ENCODE measurements around the gene PRRX2. TPM values are rescaled to one million over a fixed set of nuclear protein-coding genes. Genes with fewer than 3 reads are reported as not detected.

The PRRX2 gene
- polyA plus RNA-seq, 1 experiment = 8.3 TPM

DNA sequence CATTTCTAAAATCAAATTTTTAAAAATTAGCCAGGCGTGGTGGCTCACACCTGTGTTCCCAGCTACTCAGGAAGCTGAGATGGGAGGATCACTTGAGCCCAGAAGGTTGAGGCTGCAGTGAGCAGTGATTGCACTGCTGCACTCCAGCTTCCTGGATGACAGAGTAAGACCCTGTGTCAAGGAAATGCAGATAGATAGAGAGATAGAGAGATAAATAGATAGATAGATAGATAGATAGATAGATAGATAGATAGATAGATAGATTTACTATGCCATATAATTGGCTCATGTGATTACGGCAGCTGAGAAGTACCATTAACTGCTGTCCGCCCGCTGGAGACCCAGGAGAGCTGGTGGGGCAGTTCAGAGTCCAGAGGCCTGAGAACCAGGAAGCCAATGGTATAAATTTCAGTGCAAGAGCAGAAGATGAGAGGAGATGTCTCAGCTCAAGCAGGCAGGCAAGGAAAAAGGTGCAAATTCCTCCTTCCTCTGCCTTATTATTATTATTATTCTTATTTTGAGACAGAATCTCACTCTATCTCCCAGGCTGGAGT, 100.4 kb downstream of the PRRX2 start:
- H3K4me3 ChIP-seq (ENCODE audit: low read depth, low read length) = no peak overlapping the region
- CTCF ChIA-PET = no interaction called here
- no peak overlapping the region for H3K27ac ChIP-seq (ENCODE audit: low read depth, low read length)
- no peak for DNase-seq (ENCODE audit: low read depth, low spot score)
- TF ChIP-seq, protein P1, sequence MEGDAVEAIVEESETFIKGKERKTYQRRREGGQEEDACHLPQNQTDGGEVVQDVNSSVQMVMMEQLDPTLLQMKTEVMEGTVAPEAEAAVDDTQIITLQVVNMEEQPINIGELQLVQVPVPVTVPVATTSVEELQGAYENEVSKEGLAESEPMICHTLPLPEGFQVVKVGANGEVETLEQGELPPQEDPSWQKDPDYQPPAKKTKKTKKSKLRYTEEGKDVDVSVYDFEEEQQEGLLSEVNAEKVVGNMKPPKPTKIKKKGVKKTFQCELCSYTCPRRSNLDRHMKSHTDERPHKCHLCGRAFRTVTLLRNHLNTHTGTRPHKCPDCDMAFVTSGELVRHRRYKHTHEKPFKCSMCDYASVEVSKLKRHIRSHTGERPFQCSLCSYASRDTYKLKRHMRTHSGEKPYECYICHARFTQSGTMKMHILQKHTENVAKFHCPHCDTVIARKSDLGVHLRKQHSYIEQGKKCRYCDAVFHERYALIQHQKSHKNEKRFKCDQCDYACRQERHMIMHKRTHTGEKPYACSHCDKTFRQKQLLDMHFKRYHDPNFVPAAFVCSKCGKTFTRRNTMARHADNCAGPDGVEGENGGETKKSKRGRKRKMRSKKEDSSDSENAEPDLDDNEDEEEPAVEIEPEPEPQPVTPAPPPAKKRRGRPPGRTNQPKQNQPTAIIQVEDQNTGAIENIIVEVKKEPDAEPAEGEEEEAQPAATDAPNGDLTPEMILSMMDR (IDR thresholded peaks at IDR 0.05; ENCODE audit: low read depth, low read length) = no peak
- POLR2A ChIA-PET = no interaction called here
- no peaks in the 10 kb centered on the region for H3K27me3 ChIP-seq (ENCODE audit: control insufficient read depth, insufficient read depth, low read length)
- H3K9me3 ChIP-seq (ENCODE audit: control insufficient read depth, insufficient read depth, low read length) = no peaks in the 10 kb centered on the region

DNA sequence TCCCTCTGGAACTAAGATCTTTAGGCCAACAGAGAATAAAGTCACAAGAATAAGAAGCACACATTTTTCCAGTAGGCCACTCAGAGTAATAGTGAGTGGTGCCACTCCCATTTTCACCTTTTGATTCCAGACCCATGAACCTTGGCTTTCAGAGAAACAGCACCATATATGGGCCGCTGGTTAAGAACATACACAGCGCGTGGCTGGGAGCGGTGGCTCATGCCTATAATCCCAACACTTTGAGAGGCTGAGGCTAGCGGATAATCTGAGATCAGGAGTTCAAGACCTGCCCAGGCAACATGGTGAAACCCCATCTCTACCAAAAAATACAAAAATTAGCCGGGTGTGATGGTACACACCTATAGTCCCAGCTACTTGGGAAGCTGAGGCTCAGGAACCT, 103.0 kb downstream of the PRRX2 start:
- no peak overlapping the region for H3K4me3 ChIP-seq (ENCODE audit: low read depth, low read length)
- CTCF ChIA-PET = no interaction called here
- TF ChIP-seq, protein P1 (IDR thresholded peaks at IDR 0.05; ENCODE audit: low read depth, low read length) = no peak
- POLR2A ChIA-PET = no interaction called here
- H3K27me3 ChIP-seq (ENCODE audit: control insufficient read depth, insufficient read depth, low read length) = no peaks in the 10 kb centered on the region
- no peak overlapping the region for H3K27ac ChIP-seq (ENCODE audit: low read depth, low read length)
- no peaks in the 10 kb centered on the region for H3K9me3 ChIP-seq (ENCODE audit: control insufficient read depth, insufficient read depth, low read length)
- DNase-seq (ENCODE audit: low read depth, low spot score) = no peak

DNA sequence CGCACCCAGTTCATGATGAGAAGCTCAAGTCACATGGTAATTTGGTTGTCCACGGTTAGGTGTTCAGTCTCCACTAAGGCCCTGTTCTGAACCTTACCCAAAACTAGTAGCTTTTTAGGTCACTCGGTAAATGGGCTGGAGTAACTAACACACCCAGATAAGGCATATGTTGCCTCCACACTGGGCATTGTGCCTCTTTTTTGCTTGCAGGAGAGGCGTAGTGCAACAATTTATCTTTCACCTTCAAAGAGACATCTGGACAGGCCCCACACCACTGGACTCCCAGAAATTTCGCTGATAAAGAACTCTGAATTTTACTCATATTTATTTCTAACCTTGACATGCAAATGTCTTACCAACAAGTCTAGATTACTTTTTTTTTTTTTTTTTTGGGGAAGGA, 104.2 kb downstream of the PRRX2 start:
- H3K4me3 ChIP-seq (ENCODE audit: low read depth, low read length) = no peak overlapping the region
- no peak overlapping the region for H3K27ac ChIP-seq (ENCODE audit: low read depth, low read length)
- TF ChIP-seq, protein P1 (IDR thresholded peaks at IDR 0.05; ENCODE audit: low read depth, low read length) = no peak
- H3K27me3 ChIP-seq (ENCODE audit: control insufficient read depth, insufficient read depth, low read length) = no peaks in the 10 kb centered on the region
- CTCF ChIA-PET = interaction anchor here (1.4 kb wide), 1 partner anchor 43 kb away, joined by 4 read pairs; no protein-coding TSS in a partner anchor
- no peaks in the 10 kb centered on the region; the same call in 1 of the 2 replicates for H3K9me3 ChIP-seq (ENCODE audit: control insufficient read depth, insufficient read depth, low read length)
- DNase-seq (ENCODE audit: low read depth, low spot score) = no peak
- POLR2A ChIA-PET = no interaction called here

DNA sequence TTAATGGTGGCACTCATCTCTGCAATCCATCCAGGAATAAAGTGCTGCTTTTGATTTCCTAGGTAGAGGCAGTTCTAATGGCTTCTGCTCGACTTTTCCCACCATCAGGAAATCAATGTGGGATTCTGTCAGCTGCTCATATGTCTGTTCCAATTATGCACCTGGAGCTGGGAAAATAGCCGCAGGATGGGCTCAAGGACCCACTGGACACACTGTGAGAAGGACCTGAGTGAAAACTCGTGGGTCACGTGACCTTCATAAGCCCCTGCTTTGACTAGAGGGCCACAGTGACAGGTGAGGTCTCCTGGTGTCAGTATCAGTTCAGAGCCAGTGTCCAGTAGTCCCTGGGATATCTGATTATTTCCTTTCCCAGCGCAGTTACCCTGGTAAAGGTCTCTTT, 105.3 kb downstream of the PRRX2 start:
- ChIA-PET POLR2A (no interaction called here), CTCF (interaction anchor here (0.5 kb wide), 1 partner anchor 908 kb away, joined by 3 read pairs; no protein-coding TSS in a partner anchor)
- H3K27me3 ChIP-seq (ENCODE audit: control insufficient read depth, insufficient read depth, low read length) = no peaks in the 10 kb centered on the region
- H3K9me3 ChIP-seq (ENCODE audit: control insufficient read depth, insufficient read depth, low read length) = no peaks in the 10 kb centered on the region; the same call in 1 of the 2 replicates
- no peak overlapping the region for H3K27ac ChIP-seq (ENCODE audit: low read depth, low read length)
- TF ChIP-seq, protein P1 (IDR thresholded peaks at IDR 0.05; ENCODE audit: low read depth, low read length) = no peak
- H3K4me3 ChIP-seq (ENCODE audit: low read depth, low read length) = no peak overlapping the region
- no peak for DNase-seq (ENCODE audit: low read depth, low spot score)

Other genes starting within 250 kb of the PRRX2 start
- 0.26 and 0.30 TPM in 2 replicates for gene C9orf50, start 44.5 kb upstream of the PRRX2 start, polyA plus RNA-seq (2011; rRNA removed)
- gene NTMT1, start 39.5 kb upstream of the PRRX2 start, polyA plus RNA-seq (2011; rRNA removed) = 49.3 and 50.4 TPM in 2 replicates
- gene ASB6, start 23.5 kb upstream of the PRRX2 start, polyA plus RNA-seq (2011; rRNA removed) = 11.6 and 15.3 TPM in 2 replicates
- 17.0 and 21.4 TPM in 2 replicates for gene PTGES, start 87.4 kb downstream of the PRRX2 start, polyA plus RNA-seq (2011; rRNA removed)
- gene TOR1B, start 137.5 kb downstream of the PRRX2 start, polyA plus RNA-seq (2011; rRNA removed) = 26.3 and 31.0 TPM in 2 replicates
- gene TOR1A, start 158.5 kb downstream of the PRRX2 start, polyA plus RNA-seq (2011; rRNA removed) = 72.0 and 78.5 TPM in 2 replicates
- 51.4 and 66.8 TPM in 2 replicates for gene C9orf78, start 169.6 kb downstream of the PRRX2 start, polyA plus RNA-seq (2011; rRNA removed)
- gene USP20, start 169.8 kb downstream of the PRRX2 start, polyA plus RNA-seq (2011; rRNA removed) = 10.3 and 13.2 TPM in 2 replicates